Activated naive CD8-positive, alpha-beta T cell treated with anti-CD3 and anti-CD28 coated beads, Interleukin-2, amount 50 U/mL, for 24 hours (primary cell): Measurements from ENCODE around the gene TAF5L.
"Not testable (repeated sequence)": the region's sequence is repeated elsewhere in the genome, so short reads cannot be mapped to it uniquely, and the experiment has no call there.

Experiments
- ATAC-seq: fragments of 150-1000 bp; cut with Tn5 transposase; one replicate; pipeline ENCODE4 v1.10.0; 2021
- DNase-seq: peaks from one replicate; pipeline ENCODE4 v3.0.0; 2021
- H3K27ac Mint-ChIP-seq: one replicate; pipeline ENCODE4 v1.8.0; 2021; ENCODE audit warnings: mild to moderate bottlenecking, mixed read lengths
- H3K27me3 Mint-ChIP-seq: one replicate; pipeline ENCODE4 v1.8.0; 2021; ENCODE audit warnings: mixed read lengths
- H3K36me3 Mint-ChIP-seq: one replicate; pipeline ENCODE4 v1.8.0; 2021; ENCODE audit warnings: low read depth, mixed read lengths
- H3K4me1 Mint-ChIP-seq: one replicate; pipeline ENCODE4 v1.8.0; 2021; ENCODE audit warnings: mixed read lengths
- H3K4me3 Mint-ChIP-seq: one replicate; pipeline ENCODE4 v1.8.0; 2021; ENCODE audit warnings: mild to moderate bottlenecking, moderate library complexity, mixed read lengths
- H3K9me3 Mint-ChIP-seq: one replicate; pipeline ENCODE4 v1.8.0; 2021; ENCODE audit warnings: mixed read lengths

Gene TAF5L

GRCh38 chr1:229579059-229579673, 46.8 kb downstream of the TAF5L start:
- ATAC-seq (peak; percentile 20), DNase-seq (no peak)
- Mint-ChIP-seq H3K27ac (no peak overlapping the region), H3K27me3 (peaks cover 4% of the 10 kb centered on the region), H3K4me3 (peak overlapping the region; percentile 5), H3K36me3 (no peaks in the 10 kb centered on the region), H3K9me3 (no peaks in the 10 kb centered on the region), H3K4me1 (peaks cover 3% of the 10 kb centered on the region)

GRCh38 chr1:229578168-229579058, 47.5 kb downstream of the TAF5L start:
- Mint-ChIP-seq H3K27me3 (peaks cover 4% of the 10 kb centered on the region), H3K4me3 (peak overlapping the region; percentile 5), H3K9me3 (no peaks in the 10 kb centered on the region), H3K4me1 (peaks cover 3% of the 10 kb centered on the region), H3K36me3 (no peaks in the 10 kb centered on the region), H3K27ac (no peak overlapping the region)
- DNase-seq (no peak), ATAC-seq (no peak)

DNA sequence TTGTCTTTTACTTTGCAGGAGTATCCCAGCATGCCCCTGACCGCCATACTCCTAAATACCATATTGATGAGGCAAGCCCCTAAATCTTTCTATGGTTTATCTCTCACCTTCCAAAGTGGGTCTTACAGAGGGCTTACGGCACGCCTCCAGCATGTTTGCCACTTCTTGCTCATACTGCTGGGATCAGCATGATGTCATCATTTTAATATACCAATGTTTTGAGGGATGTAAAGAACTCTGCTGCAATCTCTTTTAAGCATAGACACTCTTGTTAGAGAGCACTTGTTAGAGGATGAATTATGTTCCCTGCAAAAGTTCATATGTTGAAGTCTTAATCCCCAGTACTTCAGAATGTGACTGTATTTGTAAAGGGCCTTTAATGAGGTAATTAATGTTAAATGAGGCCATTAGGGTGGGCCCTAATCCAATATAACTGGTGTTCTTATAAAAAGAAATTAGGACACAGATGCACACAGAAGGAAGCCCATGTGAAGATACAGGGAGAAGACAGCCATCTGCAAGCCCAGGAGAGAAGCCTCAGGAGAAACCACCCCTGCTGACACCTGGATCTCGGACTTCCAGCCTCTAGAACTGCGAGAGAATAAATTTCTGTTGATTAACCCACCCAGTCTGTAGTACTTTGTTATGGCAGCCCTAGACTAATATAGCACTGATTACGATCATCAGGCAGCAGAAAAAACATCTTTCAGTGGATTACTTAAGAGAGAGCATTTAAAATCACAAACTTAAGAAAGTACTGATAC, 51.1 kb downstream of the TAF5L start:
- H3K4me1 Mint-ChIP-seq, result peaks cover 6% of the 10 kb centered on the region
- no peak overlapping the region for H3K4me3 Mint-ChIP-seq
- H3K9me3 Mint-ChIP-seq, result no peaks in the 10 kb centered on the region
- H3K27me3 Mint-ChIP-seq, result peaks cover 4% of the 10 kb centered on the region
- no peaks in the 10 kb centered on the region for H3K36me3 Mint-ChIP-seq
- ATAC-seq (no peak), DNase-seq (no peak)
- no peak overlapping the region for H3K27ac Mint-ChIP-seq

DNA sequence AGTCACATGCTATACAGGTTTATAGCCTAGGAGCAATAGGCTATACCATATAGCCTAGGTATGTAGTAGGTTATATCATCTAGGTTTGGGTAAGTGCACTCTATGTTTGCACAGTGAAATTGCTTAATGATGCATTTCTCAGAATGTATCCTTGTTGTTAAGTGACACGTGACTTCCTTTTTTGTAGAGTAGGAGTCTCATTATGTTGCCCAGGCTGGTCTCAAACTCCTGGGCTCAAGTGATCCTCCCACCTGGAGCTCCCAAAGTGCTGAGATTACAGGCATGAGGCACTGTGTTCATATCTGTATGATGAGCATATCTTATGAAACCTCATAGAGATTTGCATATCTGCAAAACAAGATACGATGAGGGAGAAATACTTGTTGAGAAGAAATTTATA, 53.6 kb downstream of the TAF5L start:
- ATAC-seq (no peak), DNase-seq (no peak)
- Mint-ChIP-seq H3K27ac (no peak overlapping the region), H3K4me3 (no peak overlapping the region), H3K27me3 (no peaks in the 10 kb centered on the region), H3K9me3 (no peaks in the 10 kb centered on the region), H3K4me1 (peaks cover 3% of the 10 kb centered on the region), H3K36me3 (no peaks in the 10 kb centered on the region)

DNA sequence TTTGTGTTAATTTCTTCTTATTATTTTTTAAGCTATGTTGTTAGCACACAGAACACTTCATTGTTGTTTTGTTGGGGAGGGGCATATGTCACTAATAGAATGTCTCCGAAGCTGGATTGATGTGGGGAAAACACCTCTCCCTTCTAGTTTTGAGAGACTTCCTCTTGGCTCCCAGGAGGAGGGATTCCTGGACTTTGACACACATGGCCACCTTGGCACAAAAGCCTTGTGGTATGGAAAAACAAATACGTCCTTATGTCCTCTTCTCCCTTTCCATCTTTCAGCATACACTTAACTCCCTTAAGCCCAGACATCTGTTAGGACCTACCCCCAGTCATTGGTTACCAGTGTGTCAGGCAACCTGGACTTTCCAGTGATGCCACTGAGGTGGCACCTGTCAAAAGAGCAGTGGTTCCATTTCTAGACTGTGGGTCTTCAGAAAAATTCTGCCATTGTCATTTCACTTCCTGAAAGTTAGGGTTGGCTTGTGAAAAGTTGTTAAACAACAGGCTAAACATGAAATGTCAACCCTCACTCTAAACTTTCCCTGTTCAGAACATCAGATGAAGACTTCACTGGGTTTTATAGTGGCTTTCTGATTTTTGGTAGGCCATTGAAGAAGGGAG, 54.9 kb downstream of the TAF5L start:
- Mint-ChIP-seq H3K4me3 (no peak overlapping the region), H3K9me3 (no peaks in the 10 kb centered on the region), H3K27me3 (no peaks in the 10 kb centered on the region), H3K27ac (no peak overlapping the region), H3K36me3 (no peaks in the 10 kb centered on the region), H3K4me1 (peaks cover 3% of the 10 kb centered on the region)
- ATAC-seq, result no peak
- DNase-seq, result no peak

DNA sequence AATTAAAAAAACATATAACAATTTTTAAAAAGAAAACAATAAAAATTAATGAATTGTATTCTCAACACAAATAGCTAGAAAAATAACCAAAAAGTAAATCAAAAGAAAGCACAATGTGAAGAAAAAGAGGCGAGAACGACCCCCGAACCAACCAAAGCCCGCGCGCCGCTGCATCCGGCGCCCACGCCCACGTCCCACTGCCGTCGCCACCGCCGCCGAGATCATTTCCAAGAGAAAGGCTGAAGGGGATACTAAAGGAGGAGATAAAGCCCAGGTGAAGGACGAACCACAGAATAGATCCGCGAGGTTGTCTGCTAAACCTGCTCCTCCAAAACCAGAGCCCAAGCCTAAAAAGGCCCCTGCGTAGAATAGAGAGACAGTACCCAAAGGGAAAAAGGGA, 55.6 kb downstream of the TAF5L start:
- no peaks in the 10 kb centered on the region for H3K27me3 Mint-ChIP-seq
- no peaks in the 10 kb centered on the region for H3K36me3 Mint-ChIP-seq
- peaks cover 3% of the 10 kb centered on the region for H3K4me1 Mint-ChIP-seq
- H3K9me3 Mint-ChIP-seq, result no peaks in the 10 kb centered on the region
- no peak overlapping the region for H3K27ac Mint-ChIP-seq
- no peak for DNase-seq
- no peak for ATAC-seq
- no peak overlapping the region for H3K4me3 Mint-ChIP-seq

- Mint-ChIP-seq H3K4me1 (peaks cover 3% of the 10 kb centered on the region), H3K36me3 (no peaks in the 10 kb centered on the region)
Observed at GRCh38 chr1:229567109-229567868, 58.6 kb downstream of the TAF5L start.

DNA sequence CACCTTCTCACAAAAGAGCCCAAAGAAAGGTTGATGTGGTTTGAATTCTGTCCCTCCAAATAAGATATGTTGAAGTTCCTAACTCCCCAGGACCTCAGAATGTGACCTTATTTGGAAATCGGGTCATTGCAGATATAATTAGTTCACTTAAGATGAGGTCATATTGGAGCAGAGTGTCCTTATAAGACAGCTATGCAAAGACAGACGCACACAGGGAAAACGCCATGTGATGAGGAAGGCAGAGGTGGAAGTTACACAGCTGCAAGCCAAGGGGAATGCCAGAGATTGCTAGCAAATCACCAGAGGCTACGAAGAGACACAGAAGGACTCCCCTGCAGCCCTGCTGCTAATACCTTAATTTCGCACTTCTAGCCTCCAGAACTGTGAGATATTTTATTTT, 62.2 kb downstream of the TAF5L start:
- Mint-ChIP-seq H3K9me3 (no peaks in the 10 kb centered on the region), H3K4me3 (no peak overlapping the region), H3K27me3 (no peaks in the 10 kb centered on the region), H3K36me3 (no peaks in the 10 kb centered on the region), H3K27ac (no peak overlapping the region), H3K4me1 (peaks cover 9% of the 10 kb centered on the region)
- ATAC-seq (no peak), DNase-seq (no peak)

More at GRCh38 chr1:229567109-229567868, 58.6 kb downstream of the TAF5L start:
- H3K27me3 Mint-ChIP-seq, result no peaks in the 10 kb centered on the region
- H3K27ac Mint-ChIP-seq, result no peak overlapping the region
- ATAC-seq (no peak), DNase-seq (no peak)
- no peak overlapping the region for H3K4me3 Mint-ChIP-seq
- no peaks in the 10 kb centered on the region for H3K9me3 Mint-ChIP-seq

GRCh38 chr1:229563241-229563640, 62.7 kb downstream of the TAF5L start:
- Mint-ChIP-seq H3K9me3 (no peaks in the 10 kb centered on the region), H3K27me3 (no peaks in the 10 kb centered on the region), H3K27ac (no peak overlapping the region), H3K4me3 (no peak overlapping the region), H3K4me1 (peaks cover 9% of the 10 kb centered on the region), H3K36me3 (no peaks in the 10 kb centered on the region)
- ATAC-seq (no peak), DNase-seq (no peak)

GRCh38 chr1:229562686-229563085, 63.2 kb downstream of the TAF5L start:
- H3K27me3 Mint-ChIP-seq, result no peaks in the 10 kb centered on the region
- no peak for DNase-seq
- H3K4me3 Mint-ChIP-seq, result no peak overlapping the region
- H3K4me1 Mint-ChIP-seq, result peaks cover 10% of the 10 kb centered on the region
- H3K9me3 Mint-ChIP-seq, result no peaks in the 10 kb centered on the region
- no peaks in the 10 kb centered on the region for H3K36me3 Mint-ChIP-seq
- ATAC-seq, result no peak
- no peak overlapping the region for H3K27ac Mint-ChIP-seq

GRCh38 chr1:229561141-229561540, 64.8 kb downstream of the TAF5L start:
- H3K27me3 Mint-ChIP-seq, result no peaks in the 10 kb centered on the region
- peaks cover 2% of the 10 kb centered on the region for H3K36me3 Mint-ChIP-seq
- H3K4me1 Mint-ChIP-seq, result peaks cover 25% of the 10 kb centered on the region
- H3K4me3 Mint-ChIP-seq, result no peak overlapping the region
- ATAC-seq (no peak), DNase-seq (no peak)
- no peaks in the 10 kb centered on the region for H3K9me3 Mint-ChIP-seq
- H3K27ac Mint-ChIP-seq, result no peak overlapping the region

DNA sequence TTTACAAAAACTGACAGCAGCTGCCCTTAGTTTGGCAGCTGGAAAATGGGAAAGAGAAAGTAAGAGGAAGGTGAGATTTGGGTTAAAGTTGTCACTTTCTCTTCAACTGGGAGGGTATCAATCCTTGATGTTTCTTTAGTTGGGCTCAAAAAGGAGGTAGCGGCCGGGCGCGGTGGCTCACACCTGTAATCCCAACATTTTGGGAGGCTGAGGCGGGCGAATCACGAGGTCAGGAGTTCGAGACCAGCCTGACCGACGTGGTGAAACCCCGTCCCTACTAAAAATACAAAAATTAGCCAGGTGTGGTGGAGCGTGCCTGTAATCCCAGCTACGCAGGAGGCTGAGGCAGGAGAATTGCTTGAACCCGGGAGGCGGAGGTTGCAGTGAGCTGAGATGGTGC, 65.8 kb downstream of the TAF5L start:
- peak overlapping the region; percentile 92 for H3K4me3 Mint-ChIP-seq
- not testable (repeated sequence) for H3K9me3 Mint-ChIP-seq, H3K27ac Mint-ChIP-seq

DNA sequence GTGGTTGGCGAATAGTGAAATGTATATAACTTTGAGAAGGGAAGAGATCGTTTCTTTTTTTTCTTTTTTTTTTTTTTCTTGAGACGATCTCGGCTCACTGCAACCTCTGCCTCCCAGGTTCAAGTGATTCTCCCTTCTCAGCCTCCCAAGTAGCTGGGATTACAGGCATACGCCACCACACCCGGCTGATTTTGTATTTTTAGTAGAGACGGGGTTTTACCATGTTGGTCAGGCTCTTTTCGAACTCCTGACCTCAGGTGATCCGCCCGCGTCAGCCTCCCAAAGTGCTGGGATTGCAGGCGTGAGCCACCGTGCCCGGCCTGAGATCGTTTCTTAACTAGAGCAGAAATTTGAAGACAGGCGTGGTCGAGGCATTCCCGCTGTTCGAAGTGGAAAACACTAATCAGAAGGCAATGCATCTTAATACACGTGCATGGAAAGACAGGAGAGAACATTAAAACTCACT, 66.6 kb downstream of the TAF5L start:
- H3K4me1 Mint-ChIP-seq, result peaks cover 38% of the 10 kb centered on the region
- not testable (repeated sequence) for H3K27me3 Mint-ChIP-seq, ATAC-seq, H3K9me3 Mint-ChIP-seq, H3K36me3 Mint-ChIP-seq
- peak overlapping the region; percentile 93 for H3K27ac Mint-ChIP-seq
- peak; percentile 12 for DNase-seq
- H3K4me3 Mint-ChIP-seq, result peak overlapping the region; percentile 92

More for the DNA sequence above, 65.8 kb downstream of the TAF5L start:
- DNase-seq, H3K27me3 Mint-ChIP-seq, ATAC-seq, H3K36me3 Mint-ChIP-seq: not testable (repeated sequence)
- H3K4me1 Mint-ChIP-seq, result peaks cover 31% of the 10 kb centered on the region
